Gastroesophageal sphincter (tissue), 3 donors: Measurements from ENCODE around the gene ING5.

Experiments used
- EP300 ChIP-seq: sonication (generic); formaldehyde crosslinking; IDR thresholded peaks from one replicate; pipeline ENCODE4 v1.6.1; 2017; ENCODE audit warnings: antibody characterized with exemption, mild to moderate bottlenecking
- POLR2A ChIP-seq, 2 donors: fragments of 450-650 bp; IDR thresholded peaks; one replicate each; pipeline ENCODE4 v1.6.1; 2017; ENCODE audit warnings: antibody characterized with exemption in 2 of 2, mild to moderate bottlenecking in 2 of 2, moderate library complexity in 1 of 2
- POLR2AphosphoS5 ChIP-seq: sonication (generic); formaldehyde crosslinking; IDR thresholded peaks from one replicate; pipeline ENCODE4 v1.6.1; 2017; ENCODE audit warnings: antibody characterized with exemption
- TF ChIP-seq, protein P1 (sequence below), 4 experiments: fragments of 200-600 bp in 2 of 4; fragments of 450-650 bp in 2 of 4; sonication (generic) in 1 of 4; IDR thresholded peaks; one replicate each; pipeline ENCODE4 v1.5.1; 2017 to 2019; ENCODE audit warnings: antibody characterized with exemption in 4 of 4, mild to moderate bottlenecking in 2 of 4, moderate library complexity in 2 of 4

GRCh38 chr2:241777170-241777685, 75.4 kb downstream of the ING5 start:
- TF ChIP-seq, protein P1, sequence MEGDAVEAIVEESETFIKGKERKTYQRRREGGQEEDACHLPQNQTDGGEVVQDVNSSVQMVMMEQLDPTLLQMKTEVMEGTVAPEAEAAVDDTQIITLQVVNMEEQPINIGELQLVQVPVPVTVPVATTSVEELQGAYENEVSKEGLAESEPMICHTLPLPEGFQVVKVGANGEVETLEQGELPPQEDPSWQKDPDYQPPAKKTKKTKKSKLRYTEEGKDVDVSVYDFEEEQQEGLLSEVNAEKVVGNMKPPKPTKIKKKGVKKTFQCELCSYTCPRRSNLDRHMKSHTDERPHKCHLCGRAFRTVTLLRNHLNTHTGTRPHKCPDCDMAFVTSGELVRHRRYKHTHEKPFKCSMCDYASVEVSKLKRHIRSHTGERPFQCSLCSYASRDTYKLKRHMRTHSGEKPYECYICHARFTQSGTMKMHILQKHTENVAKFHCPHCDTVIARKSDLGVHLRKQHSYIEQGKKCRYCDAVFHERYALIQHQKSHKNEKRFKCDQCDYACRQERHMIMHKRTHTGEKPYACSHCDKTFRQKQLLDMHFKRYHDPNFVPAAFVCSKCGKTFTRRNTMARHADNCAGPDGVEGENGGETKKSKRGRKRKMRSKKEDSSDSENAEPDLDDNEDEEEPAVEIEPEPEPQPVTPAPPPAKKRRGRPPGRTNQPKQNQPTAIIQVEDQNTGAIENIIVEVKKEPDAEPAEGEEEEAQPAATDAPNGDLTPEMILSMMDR (IDR thresholded peaks at IDR 0.05) = no peak
- no peak for TF ChIP-seq POLR2A (IDR thresholded peaks at IDR 0.05)
- TF ChIP-seq EP300 = no peak
- no peak for TF ChIP-seq POLR2AphosphoS5
